Activated T-cell treated with anti-CD3 and anti-CD28 coated beads, Interleukin-2, amount 50 U/mL, for 4 hours (primary cell): Measurements from ENCODE around the gene FAAP20. TPM values are rescaled to one million over a fixed set of nuclear protein-coding genes. Genes with fewer than 3 reads are reported as not detected.
"Not testable (repeated sequence)": the region's sequence is repeated elsewhere in the genome, so short reads cannot be mapped to it uniquely, and the experiment has no call there.

Experiments
- ATAC-seq, 2 donors: fragments of 200-7000 bp; cut with Tn5 transposase; one replicate each; pipeline ENCODE4 v1.10.0; 2021
- DNase-seq: peaks from one replicate; pipeline ENCODE4 v3.0.0-alpha.2; 2020
- H3K27me3 Mint-ChIP-seq: one replicate; pipeline ENCODE4 v1.8.0; 2021; ENCODE audit warnings: low read depth, mixed read lengths
- H3K36me3 Mint-ChIP-seq: one replicate; pipeline ENCODE4 v1.8.0; 2022; ENCODE audit warnings: mixed read lengths; ENCODE audit not compliant: insufficient read depth
- H3K4me1 Mint-ChIP-seq: one replicate; pipeline ENCODE4 v1.8.0; 2021; ENCODE audit warnings: low read depth, mixed read lengths
- H3K4me3 Mint-ChIP-seq: one replicate; pipeline ENCODE4 v1.8.0; 2021; ENCODE audit warnings: mild to moderate bottlenecking, moderate library complexity, mixed read lengths
- H3K9me3 Mint-ChIP-seq: one replicate; pipeline ENCODE4 v1.8.0; 2021; ENCODE audit warnings: mixed read lengths
- total RNA-seq, 3 donors: library from RNA; stranded (reverse); gene quantifications; one replicate each; pipeline ENCODE4 v1.2.1, GENCODE V29; 2021

The FAAP20 gene
- total RNA-seq, 3 donors from 2014 or later = 67.8 to 82.3 (median 69.9) TPM

DNA sequence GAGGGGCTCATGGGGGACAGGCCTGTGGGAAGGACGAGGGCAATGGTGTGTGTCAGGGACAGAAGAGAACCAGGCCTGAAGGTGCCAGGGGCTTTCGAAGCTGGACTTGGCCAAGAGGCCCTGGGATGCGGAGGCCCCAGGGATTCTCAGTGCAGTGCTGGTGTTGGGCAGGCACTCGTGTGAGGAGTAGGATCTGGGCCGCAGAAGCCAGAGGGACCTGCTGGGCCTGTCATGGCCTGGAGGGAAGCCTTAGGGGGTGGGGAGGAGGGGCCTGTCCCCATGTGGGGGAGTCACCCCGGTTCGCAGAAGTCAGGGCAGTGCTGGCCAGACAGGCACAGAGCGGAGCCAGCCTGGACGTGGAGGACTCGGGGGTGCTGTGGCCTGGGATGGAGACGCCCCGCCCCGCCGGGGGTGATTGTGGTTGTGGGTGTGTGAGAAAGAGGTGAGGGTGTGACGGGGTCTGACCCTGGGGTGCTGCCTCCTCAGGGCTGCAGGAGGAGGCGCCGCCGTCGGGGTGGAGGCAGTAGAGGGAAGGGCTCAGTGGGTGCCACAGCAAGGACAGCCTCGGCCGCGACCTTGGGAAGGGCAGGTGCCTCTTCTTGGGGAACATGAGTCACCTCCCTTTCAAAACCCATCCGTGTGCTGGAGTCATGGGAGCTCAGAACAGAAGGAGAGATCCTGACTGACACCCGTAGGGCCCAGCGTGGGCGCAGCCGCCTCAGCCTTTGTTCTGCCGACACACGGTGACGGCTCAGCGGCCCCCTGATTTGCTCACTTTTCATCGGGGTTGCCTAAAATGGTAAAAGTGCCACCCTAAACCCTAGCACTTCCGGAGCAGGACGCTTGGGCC lies 33.9 kb downstream of the FAAP20 start:
- Mint-ChIP-seq H3K4me3 (no peak overlapping the region), H3K27me3 (no peaks in the 10 kb centered on the region), H3K36me3 (peaks cover 13% of the 10 kb centered on the region), H3K9me3 (no peaks in the 10 kb centered on the region), H3K4me1 (peaks cover 5% of the 10 kb centered on the region)
- ATAC-seq (no peak), DNase-seq (no peak)

DNA sequence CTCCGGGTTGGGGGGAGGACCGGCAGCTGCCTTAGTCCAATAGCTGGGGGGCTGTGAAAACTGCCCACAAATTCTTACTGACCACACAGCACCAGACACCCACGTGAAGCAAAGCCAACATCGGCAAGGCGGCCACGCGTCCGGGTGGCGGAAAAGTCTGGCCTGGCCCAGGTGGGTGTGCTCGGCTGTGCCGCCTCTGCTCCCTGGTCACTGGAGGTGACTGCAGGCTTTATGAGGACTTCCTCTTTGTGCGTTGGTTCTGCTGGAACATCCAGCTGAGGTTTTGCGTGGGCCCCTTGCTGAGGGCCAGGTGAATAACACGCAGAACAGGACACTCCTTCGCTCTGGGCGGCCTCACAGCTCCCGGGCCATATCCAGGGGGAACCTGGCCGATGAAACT lies 35.4 kb downstream of the FAAP20 start:
- Mint-ChIP-seq H3K27me3 (no peaks in the 10 kb centered on the region), H3K9me3 (no peaks in the 10 kb centered on the region), H3K36me3 (peaks cover 20% of the 10 kb centered on the region), H3K4me1 (peaks cover 6% of the 10 kb centered on the region), H3K4me3 (no peak overlapping the region)
- ATAC-seq (no peak), DNase-seq (no peak)

GRCh38 chr1:2158272-2158671 lies 36.3 kb downstream of the FAAP20 start:
- no peak for DNase-seq
- H3K4me3 Mint-ChIP-seq = no peak overlapping the region
- H3K27me3 Mint-ChIP-seq = no peaks in the 10 kb centered on the region
- no peak for ATAC-seq
- H3K36me3 Mint-ChIP-seq = peaks cover 20% of the 10 kb centered on the region
- peaks cover 6% of the 10 kb centered on the region for H3K4me1 Mint-ChIP-seq
- no peaks in the 10 kb centered on the region for H3K9me3 Mint-ChIP-seq

GRCh38 chr1:2157856-2158255 lies 36.7 kb downstream of the FAAP20 start:
- ATAC-seq = no peak
- peaks cover 8% of the 10 kb centered on the region for H3K4me1 Mint-ChIP-seq
- H3K4me3 Mint-ChIP-seq = no peak overlapping the region
- no peak for DNase-seq
- no peaks in the 10 kb centered on the region for H3K9me3 Mint-ChIP-seq
- H3K27me3 Mint-ChIP-seq = no peaks in the 10 kb centered on the region
- H3K36me3 Mint-ChIP-seq = peaks cover 18% of the 10 kb centered on the region

- H3K36me3 Mint-ChIP-seq = peaks cover 19% of the 10 kb centered on the region
- ATAC-seq (no peak), DNase-seq (no peak)
- peaks cover 9% of the 10 kb centered on the region for H3K4me1 Mint-ChIP-seq
- H3K4me3 Mint-ChIP-seq = no peak overlapping the region
- no peaks in the 10 kb centered on the region for H3K9me3 Mint-ChIP-seq
- H3K27me3 Mint-ChIP-seq = no peaks in the 10 kb centered on the region
Measured at GRCh38 chr1:2156866-2157265, 37.7 kb downstream of the FAAP20 start.

DNA sequence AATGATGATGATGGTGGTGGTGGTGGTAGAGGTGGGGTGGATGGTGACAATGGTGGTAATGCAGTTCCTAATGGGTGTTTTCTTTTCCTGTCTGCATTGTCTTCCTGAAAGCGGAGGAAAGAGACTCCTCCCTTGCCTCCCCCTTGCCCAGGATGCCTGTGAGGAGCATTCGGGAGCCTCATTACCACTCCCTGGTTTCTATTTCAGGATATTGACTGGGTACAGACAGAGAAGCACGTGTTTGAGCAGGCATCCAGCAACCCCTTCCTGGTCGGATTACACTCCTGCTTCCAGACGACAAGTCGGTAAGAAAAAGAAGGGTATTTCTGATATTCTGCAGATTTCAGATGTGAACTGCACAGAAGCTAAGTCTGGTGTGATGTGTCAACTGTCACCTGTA lies 38.8 kb downstream of the FAAP20 start:
- DNase-seq (no peak), ATAC-seq (no peak)
- peaks cover 10% of the 10 kb centered on the region for H3K4me1 Mint-ChIP-seq
- no peaks in the 10 kb centered on the region for H3K9me3 Mint-ChIP-seq
- peaks cover 21% of the 10 kb centered on the region for H3K36me3 Mint-ChIP-seq
- no peaks in the 10 kb centered on the region for H3K27me3 Mint-ChIP-seq
- no peak overlapping the region for H3K4me3 Mint-ChIP-seq

DNA sequence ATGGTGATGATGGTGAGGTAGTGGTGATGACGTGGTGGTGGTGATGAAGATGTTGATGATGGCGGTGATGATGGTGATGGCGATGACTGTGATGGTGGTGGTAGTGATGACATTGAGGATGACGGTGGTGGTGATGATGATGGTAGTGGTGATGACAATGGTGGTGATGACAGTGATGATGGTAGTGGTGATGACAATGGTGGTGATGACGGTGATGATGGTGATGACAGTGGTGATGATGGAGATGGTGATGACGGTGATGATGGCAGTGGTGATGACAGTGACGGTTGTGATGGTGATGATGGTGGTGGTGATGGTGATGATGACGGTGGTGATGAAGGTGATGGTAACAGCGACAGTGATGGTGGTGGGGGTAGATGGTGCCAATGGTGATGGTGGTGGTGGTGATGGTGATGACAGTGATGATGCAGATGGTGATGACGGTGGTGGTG lies 39.4 kb downstream of the FAAP20 start:
- no peak overlapping the region for H3K4me3 Mint-ChIP-seq
- H3K4me1 Mint-ChIP-seq = peaks cover 12% of the 10 kb centered on the region
- H3K27me3 Mint-ChIP-seq = no peaks in the 10 kb centered on the region
- H3K36me3 Mint-ChIP-seq = peaks cover 21% of the 10 kb centered on the region
- DNase-seq = no peak
- H3K9me3 Mint-ChIP-seq = no peaks in the 10 kb centered on the region
- ATAC-seq = no peak

GRCh38 chr1:2154022-2154421 lies 40.5 kb downstream of the FAAP20 start:
- Mint-ChIP-seq H3K9me3 (no peaks in the 10 kb centered on the region), H3K36me3 (peaks cover 18% of the 10 kb centered on the region)

GRCh38 chr1:2152954-2153353 lies 41.6 kb downstream of the FAAP20 start:
- Mint-ChIP-seq H3K27me3 (no peaks in the 10 kb centered on the region), H3K4me1 (peaks cover 13% of the 10 kb centered on the region), H3K4me3 (no peak overlapping the region), H3K9me3 (no peaks in the 10 kb centered on the region), H3K36me3 (peaks cover 14% of the 10 kb centered on the region)
- peak; percentile 49 to 59 for ATAC-seq
- peak; percentile 19 for DNase-seq

More at GRCh38 chr1:2154022-2154421, 40.5 kb downstream of the FAAP20 start:
- Mint-ChIP-seq H3K4me1 (peaks cover 13% of the 10 kb centered on the region), H3K4me3 (no peak overlapping the region), H3K27me3 (no peaks in the 10 kb centered on the region)
- DNase-seq = no peak
- ATAC-seq = no peak

DNA sequence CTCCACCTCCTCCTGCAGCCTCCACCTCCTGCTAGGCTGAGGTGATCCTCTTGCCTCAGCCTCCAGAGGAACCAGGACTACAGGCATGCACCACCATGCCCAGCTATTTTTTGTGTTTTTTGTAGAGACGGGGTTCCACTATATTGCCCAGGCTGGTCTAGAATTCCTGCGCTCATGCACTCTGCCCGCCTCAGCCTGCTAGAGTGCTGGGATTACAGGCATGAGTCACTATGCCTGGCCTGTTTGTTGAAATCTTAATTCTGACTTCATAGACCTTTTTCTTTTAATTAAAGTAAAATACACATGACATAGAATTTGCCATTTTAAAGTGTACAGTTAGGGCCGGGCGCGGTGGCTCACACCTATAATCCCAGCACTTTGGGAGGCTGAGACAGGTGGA lies 42.7 kb downstream of the FAAP20 start:
- Mint-ChIP-seq H3K9me3 (no peaks in the 10 kb centered on the region), H3K4me1 (peaks cover 13% of the 10 kb centered on the region), H3K27me3 (no peaks in the 10 kb centered on the region), H3K36me3 (peaks cover 14% of the 10 kb centered on the region), H3K4me3 (no peak overlapping the region)
- no peak for DNase-seq
- ATAC-seq = no peak

DNA sequence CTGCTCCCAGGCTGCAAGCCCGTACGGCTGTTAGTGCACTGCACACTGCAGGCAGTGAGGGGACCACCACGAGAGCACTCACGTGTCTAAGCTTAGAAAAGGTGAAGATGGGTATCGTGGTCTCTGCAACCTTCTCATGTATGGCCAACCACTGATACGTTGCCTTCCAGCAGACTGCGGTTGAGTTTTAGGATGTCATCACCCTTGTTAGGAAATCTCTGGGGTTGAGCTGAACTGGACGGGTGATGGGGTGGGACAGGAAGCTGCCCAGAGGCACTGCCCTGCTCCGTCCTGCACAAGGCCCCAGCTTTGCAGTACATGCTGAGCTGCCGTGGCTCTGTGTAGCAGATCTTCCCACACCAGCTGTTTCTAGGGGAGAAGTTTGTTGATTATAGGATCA lies 43.3 kb downstream of the FAAP20 start:
- peaks cover 13% of the 10 kb centered on the region for H3K4me1 Mint-ChIP-seq
- ATAC-seq (no peak), DNase-seq (no peak)
- peaks cover 11% of the 10 kb centered on the region for H3K36me3 Mint-ChIP-seq
- H3K27me3 Mint-ChIP-seq = no peaks in the 10 kb centered on the region
- no peaks in the 10 kb centered on the region for H3K9me3 Mint-ChIP-seq
- H3K4me3 Mint-ChIP-seq = no peak overlapping the region

GRCh38 chr1:2150801-2151200 lies 43.8 kb downstream of the FAAP20 start:
- peaks cover 13% of the 10 kb centered on the region for H3K4me1 Mint-ChIP-seq
- H3K36me3 Mint-ChIP-seq = peaks cover 11% of the 10 kb centered on the region
- no peaks in the 10 kb centered on the region for H3K27me3 Mint-ChIP-seq
- DNase-seq = no peak
- H3K9me3 Mint-ChIP-seq = no peaks in the 10 kb centered on the region
- H3K4me3 Mint-ChIP-seq = no peak overlapping the region
- ATAC-seq = no peak

DNA sequence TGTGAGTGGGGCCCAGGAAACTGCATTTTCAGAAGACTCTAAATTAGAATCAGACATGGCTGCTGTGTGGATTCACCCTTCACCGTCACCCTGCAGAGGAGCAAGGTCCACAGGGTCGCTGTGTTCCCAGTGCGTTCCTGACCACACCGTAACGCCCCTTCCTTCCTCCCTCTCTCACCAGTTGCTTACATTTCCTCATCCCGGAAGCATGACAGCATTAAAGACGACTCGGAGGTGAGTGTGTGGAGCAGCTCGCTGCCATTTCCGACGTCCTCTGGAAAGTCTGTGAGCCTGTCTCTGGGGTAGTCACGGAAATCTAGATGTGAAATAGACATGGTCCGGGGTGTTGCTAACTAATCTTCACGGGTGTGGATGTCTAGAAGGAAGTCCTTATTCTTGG lies 45.9 kb downstream of the FAAP20 start:
- H3K4me1 Mint-ChIP-seq = peaks cover 12% of the 10 kb centered on the region

GRCh38 chr1:2147869-2148268 lies 46.7 kb downstream of the FAAP20 start:
- H3K27me3 Mint-ChIP-seq, H3K4me1 Mint-ChIP-seq, H3K9me3 Mint-ChIP-seq, ATAC-seq, DNase-seq, H3K36me3 Mint-ChIP-seq, H3K4me3 Mint-ChIP-seq: not testable (repeated sequence)

More for the DNA sequence above, 45.9 kb downstream of the FAAP20 start:
- H3K4me3 Mint-ChIP-seq = no peak overlapping the region
- H3K27me3 Mint-ChIP-seq = no peaks in the 10 kb centered on the region
- peaks cover 4% of the 10 kb centered on the region for H3K36me3 Mint-ChIP-seq
- ATAC-seq = peak; percentile 55 to 66
- peak; percentile 38 for DNase-seq
- no peaks in the 10 kb centered on the region for H3K9me3 Mint-ChIP-seq

GRCh38 chr1:2146836-2147517 lies 47.6 kb downstream of the FAAP20 start:
- H3K9me3 Mint-ChIP-seq = no peaks in the 10 kb centered on the region
- DNase-seq = no peak
- H3K27me3 Mint-ChIP-seq = no peaks in the 10 kb centered on the region
- peaks cover 2% of the 10 kb centered on the region for H3K36me3 Mint-ChIP-seq
- ATAC-seq = no peak
- peaks cover 4% of the 10 kb centered on the region for H3K4me1 Mint-ChIP-seq
- no peak overlapping the region for H3K4me3 Mint-ChIP-seq
